Body of pancreas (tissue), 4 donors: ENCODE measurements around the gene MAGEA2. TPM values are rescaled to one million over a fixed set of nuclear protein-coding genes. Genes with fewer than 3 reads are reported as not detected.
"Not testable (repeated sequence)": the region's sequence is repeated elsewhere in the genome, so short reads cannot be mapped to it uniquely, and the experiment has no call there.

Experiments
- ATAC-seq: fragments of 150-250 bp; one replicate; pipeline ENCODE4 v1.9.1; 2016
- DNase-seq, 4 donors: peaks; one replicate each; pipeline ENCODE4 v3.0.0-alpha.2; 2019
- H3K27ac ChIP-seq, 4 donors: fragments of 200-600 bp; sonication (generic); 1 replicate in 3 of 4; 2 replicates in 1 of 4; pipeline versions ENCODE4 v1.5.1 to v1.6.1; 2016 to 2019; ENCODE audit warnings: mild to moderate bottlenecking in 1 of 4, mixed read lengths in 1 of 4, moderate library complexity in 1 of 4
- H3K27me3 ChIP-seq, 2 donors: fragments of 200-600 bp; sonication (generic); one replicate each; pipeline ENCODE4 v1.6.0; 2016; ENCODE audit warnings: mild to moderate bottlenecking in 1 of 2
- H3K36me3 ChIP-seq, 2 donors: fragments of 200-600 bp; sonication (generic); replicated peaks in 1 of 2; 2 replicates each; pipeline ENCODE4 v1.5.1; 2016; ENCODE audit warnings: low read depth in 2 of 2; ENCODE audit not compliant: insufficient read depth in 1 of 2
- H3K4me1 ChIP-seq: fragments of 200-600 bp; sonication (generic); one replicate; pipeline ENCODE4 v1.6.0; 2016
- H3K4me3 ChIP-seq, 2 donors: fragments of 200-600 bp; sonication (generic); 1 replicate in 1 of 2; 2 replicates in 1 of 2; pipeline ENCODE4 v1.5.1; 2016 to 2019
- H3K9me3 ChIP-seq, 3 donors: fragments of 200-600 bp; sonication (generic); 1 replicate in 2 of 3; 2 replicates in 1 of 3; pipeline ENCODE4 v1.5.1; 2016
- POLR2A ChIP-seq, 3 donors: fragments of 450-650 bp; IDR thresholded peaks; one replicate each; pipeline ENCODE4 v1.6.1; 2016; ENCODE audit warnings: antibody characterized with exemption in 3 of 3, mild to moderate bottlenecking in 2 of 3
- WGBS, 2 donors: methylation state at CpG; one replicate each; pipeline ENCODE4 v1.1.5; 2017; 5-methylcytosine and 5-hydroxymethylcytosine counted together
- intact Hi-C: fragments of 100-400 bp; cut with DNase I; formaldehyde crosslinking; loops from one replicate; pipeline ENCODE4 v1.15.1; 2023
- total RNA-seq, 2 donors: library from RNA; depleted of rRNA; stranded (reverse); fragments of >200 nt; gene quantifications; one replicate each; pipeline ENCODE4 v1.1.0, GENCODE V29; 2016
- TF ChIP-seq, protein P1 (sequence below), 7 experiments: fragments of 450-650 bp in 4 of 7; fragments of 200-600 bp in 3 of 7; sonication (generic) in 3 of 7; IDR thresholded peaks; one replicate each; pipeline ENCODE4 v1.5.1; 2016 to 2019; ENCODE audit warnings: antibody characterized with exemption in 7 of 7

The MAGEA2 gene
- total RNA-seq, 2 donors from 2014 or later = not detected

DNA sequence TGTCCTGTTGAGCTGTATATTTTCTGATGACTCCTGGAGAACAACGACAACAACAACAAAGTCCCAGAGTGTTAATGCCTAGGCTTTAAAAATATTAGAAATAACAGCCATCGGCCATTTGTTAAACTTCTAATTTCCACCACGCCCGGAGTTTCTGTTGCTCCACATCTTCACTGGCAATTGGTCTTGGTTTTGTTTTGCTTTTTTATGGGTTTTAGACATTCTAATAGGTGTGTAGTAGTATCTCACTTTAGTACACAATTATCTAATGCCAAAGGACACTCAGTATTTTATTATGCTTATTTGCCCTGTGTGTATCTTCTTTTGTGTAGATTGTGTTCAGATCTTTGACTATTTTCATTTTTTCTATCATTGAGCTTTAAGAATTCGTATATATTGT lies 15.1 kb downstream of the MAGEA2 start:
- DNase-seq = no peak
- no peaks in the 10 kb centered on the region for H3K27me3 ChIP-seq
- no peaks in the 10 kb centered on the region for H3K36me3 ChIP-seq
- no peak overlapping the region for H3K27ac ChIP-seq
- no peak overlapping the region for H3K4me3 ChIP-seq
- H3K9me3 ChIP-seq = no peaks in the 10 kb centered on the region
- ATAC-seq = no peak
- intact Hi-C loops = no loop called here
- no peaks in the 10 kb centered on the region for H3K4me1 ChIP-seq
- WGBS, 2 donors = 77 to 87% methylated on average over 5 of the region's 5 CpGs
- TF ChIP-seq POLR2A (IDR thresholded peaks at IDR 0.05) = no peak
- TF ChIP-seq, protein P1, sequence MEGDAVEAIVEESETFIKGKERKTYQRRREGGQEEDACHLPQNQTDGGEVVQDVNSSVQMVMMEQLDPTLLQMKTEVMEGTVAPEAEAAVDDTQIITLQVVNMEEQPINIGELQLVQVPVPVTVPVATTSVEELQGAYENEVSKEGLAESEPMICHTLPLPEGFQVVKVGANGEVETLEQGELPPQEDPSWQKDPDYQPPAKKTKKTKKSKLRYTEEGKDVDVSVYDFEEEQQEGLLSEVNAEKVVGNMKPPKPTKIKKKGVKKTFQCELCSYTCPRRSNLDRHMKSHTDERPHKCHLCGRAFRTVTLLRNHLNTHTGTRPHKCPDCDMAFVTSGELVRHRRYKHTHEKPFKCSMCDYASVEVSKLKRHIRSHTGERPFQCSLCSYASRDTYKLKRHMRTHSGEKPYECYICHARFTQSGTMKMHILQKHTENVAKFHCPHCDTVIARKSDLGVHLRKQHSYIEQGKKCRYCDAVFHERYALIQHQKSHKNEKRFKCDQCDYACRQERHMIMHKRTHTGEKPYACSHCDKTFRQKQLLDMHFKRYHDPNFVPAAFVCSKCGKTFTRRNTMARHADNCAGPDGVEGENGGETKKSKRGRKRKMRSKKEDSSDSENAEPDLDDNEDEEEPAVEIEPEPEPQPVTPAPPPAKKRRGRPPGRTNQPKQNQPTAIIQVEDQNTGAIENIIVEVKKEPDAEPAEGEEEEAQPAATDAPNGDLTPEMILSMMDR (IDR thresholded peaks at IDR 0.05) = no peak

DNA sequence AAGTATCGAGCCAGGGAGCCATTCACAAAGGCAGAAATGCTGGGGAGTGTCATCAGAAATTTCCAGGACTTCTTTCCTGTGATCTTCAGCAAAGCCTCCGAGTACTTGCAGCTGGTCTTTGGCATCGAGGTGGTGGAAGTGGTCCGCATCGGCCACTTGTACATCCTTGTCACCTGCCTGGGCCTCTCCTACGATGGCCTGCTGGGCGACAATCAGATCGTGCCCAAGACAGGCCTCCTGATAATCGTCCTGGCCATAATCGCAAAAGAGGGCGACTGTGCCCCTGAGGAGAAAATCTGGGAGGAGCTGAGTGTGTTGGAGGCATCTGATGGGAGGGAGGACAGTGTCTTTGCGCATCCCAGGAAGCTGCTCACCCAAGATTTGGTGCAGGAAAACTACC lies 17.1 kb downstream of the MAGEA2 start:
- H3K4me3 ChIP-seq, ATAC-seq, intact Hi-C loops, H3K36me3 ChIP-seq, H3K4me1 ChIP-seq, H3K9me3 ChIP-seq, H3K27me3 ChIP-seq, H3K27ac ChIP-seq: not testable (repeated sequence)
- peak in 1 of 4 donors; percentile 2 for DNase-seq
- WGBS, 2 donors = 74 to 83% methylated on average over 6 to 12 of the region's 12 CpGs

DNA sequence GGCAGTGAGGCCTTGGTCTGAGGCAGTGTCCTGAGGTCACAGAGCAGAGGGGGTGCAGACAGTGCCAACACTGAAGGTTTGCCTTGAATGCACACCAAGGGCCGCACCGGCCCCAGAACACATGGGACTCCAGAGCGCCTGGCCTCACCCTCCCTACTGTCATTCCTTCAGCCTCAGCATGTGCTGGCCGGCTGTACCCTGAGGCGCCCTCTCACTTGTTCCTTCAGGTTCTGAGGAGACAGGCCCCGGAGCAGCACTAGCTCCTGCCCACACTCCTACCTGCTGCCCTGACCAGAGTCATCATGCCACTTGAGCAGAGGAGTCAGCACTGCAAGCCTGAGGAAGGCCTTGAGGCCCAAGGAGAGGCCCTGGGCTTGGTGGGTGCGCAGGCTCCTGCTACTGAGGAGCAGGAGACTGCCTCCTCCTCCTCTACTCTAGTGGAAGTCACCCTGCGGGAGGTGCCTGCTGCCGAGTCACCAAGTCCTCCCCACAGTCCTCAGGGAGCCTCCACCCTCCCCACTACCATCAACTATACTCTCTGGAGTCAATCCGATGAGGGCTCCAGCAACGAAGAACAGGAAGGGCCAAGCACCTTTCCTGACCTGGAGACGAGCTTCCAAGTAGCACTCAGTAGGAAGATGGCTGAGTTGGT lies 17.7 kb downstream of the MAGEA2 start:
- H3K27me3 ChIP-seq = no peaks in the 10 kb centered on the region
- no peak overlapping the region for H3K4me3 ChIP-seq
- no peak for ATAC-seq
- intact Hi-C loops = no loop called here
- H3K27ac ChIP-seq = no peak overlapping the region
- H3K36me3 ChIP-seq = no peaks in the 10 kb centered on the region
- TF ChIP-seq POLR2A (IDR thresholded peaks at IDR 0.05) = no peak
- peak in 1 of 4 donors; percentile 7 for DNase-seq
- 87 to 100% methylated on average over 2 to 8 of the region's 12 CpGs for WGBS, 2 donors
- H3K9me3 ChIP-seq = no peaks in the 10 kb centered on the region
- no peaks in the 10 kb centered on the region for H3K4me1 ChIP-seq

DNA sequence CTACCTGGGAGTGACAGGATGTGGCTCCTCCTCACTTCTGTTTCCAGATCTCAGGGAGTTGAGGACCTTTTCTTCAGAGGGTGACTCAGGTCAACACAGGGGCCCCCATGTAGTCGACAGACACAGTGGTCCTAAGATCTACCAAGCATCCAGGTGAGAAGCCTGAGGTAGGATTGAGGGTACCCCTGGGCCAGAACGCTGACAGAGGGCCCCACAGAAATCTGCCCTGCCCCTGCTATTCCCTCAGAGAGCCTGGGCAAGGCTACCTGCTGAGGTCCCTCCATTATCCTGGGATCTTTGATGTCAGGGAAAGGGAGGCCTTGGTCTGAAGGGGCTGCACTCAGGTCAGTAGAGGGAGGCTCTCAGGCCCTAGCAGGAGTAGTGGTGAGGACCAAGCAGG lies 18.5 kb downstream of the MAGEA2 start:
- H3K4me1 ChIP-seq = no peaks in the 10 kb centered on the region
- ATAC-seq (no peak), DNase-seq (peak in 1 of 4 donors; percentile 2)
- H3K27me3 ChIP-seq = no peaks in the 10 kb centered on the region
- H3K4me3 ChIP-seq = no peak overlapping the region
- WGBS, 2 donors = 59% methylated on average over 2 of the region's 2 CpGs; no CpG with 5 or more reads in 1 of the 2 donors
- no peak overlapping the region for H3K27ac ChIP-seq
- H3K36me3 ChIP-seq = no peaks in the 10 kb centered on the region
- intact Hi-C loops = no loop called here
- TF ChIP-seq, protein P1 (IDR thresholded peaks at IDR 0.05) = no peak
- no peak for TF ChIP-seq POLR2A (IDR thresholded peaks at IDR 0.05)
- H3K9me3 ChIP-seq = no peaks in the 10 kb centered on the region

DNA sequence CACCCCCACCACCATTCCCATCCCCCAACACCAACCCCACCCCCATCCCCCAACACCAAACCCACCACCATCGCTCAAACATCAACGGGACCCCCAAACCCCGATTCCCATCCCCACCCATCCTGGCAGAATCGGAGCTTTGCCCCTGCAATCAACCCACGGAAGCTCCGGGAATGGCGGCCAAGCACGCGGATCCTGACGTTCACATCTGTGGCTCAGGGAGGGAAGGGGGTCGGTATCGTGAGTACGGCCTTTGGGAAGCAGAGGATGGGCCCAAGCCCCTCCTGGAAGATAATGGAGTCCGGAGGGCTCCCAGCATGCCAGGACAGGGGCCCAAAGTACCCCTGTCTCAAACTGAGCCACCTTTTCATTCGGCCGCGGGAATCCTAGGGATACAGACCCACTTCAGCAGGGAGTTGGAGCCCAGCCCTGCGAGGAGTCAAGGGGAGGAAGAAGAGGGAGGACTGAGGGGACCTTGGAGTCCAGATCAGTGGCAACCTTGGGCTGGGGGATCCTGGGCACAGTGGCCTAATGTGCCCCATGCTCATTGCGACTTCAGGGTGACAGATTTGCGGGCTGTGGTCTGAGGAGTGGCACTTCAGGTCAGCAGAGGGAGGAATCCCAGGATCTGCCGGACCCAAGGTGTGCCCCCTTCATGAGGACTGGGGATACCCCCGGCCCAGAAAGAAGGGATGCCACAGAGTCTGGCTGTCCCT lies 19.3 kb downstream of the MAGEA2 start:
- H3K27me3 ChIP-seq, intact Hi-C loops, H3K36me3 ChIP-seq, H3K9me3 ChIP-seq, H3K4me3 ChIP-seq, ATAC-seq, H3K4me1 ChIP-seq, H3K27ac ChIP-seq: not testable (repeated sequence)
- WGBS, 2 donors = 87 to 88% methylated on average over 5 to 13 of the region's 22 CpGs
- DNase-seq = peak in 1 of 4 donors; percentile 2

DNA sequence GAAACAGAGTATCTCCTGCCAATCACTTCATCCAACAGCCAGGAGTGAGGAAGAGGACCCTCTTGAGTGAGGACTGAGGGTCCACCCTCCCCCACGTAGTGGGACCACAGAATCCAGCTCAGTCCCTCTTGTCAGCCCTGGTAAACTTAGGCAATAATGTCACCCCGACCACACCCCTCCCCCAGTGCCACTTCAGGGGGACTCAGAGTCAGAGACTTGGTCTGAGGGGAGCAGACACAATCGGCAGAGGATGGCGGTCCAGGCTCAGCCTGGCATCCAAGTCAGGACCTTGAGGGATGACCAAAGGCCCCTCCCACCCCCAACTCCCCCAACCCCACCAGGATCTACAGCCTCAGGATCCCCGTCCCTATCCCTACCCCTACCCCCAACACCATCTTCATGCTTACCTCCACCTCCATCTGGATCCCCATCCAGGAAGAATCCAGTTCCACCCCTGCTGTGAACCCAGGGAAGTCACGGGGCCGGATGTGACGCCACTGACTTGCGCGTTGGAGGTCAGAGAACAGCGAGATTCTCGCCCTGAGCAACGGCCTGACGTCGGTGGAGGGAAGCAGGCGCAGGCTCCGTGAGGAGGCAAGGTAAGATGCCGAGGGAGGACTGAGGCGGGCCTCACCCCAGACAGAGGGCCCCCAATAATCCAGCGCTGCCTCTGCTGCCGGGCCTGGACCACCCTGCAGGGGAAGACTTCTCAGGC lies 20.2 kb downstream of the MAGEA2 start, which contains the start of the genes CSAG1 and MAGEA12:
CSAG1 (minus strand) TSS at position 461 of the 715 bp plus-strand sequence. CDS start 1,261 bp downstream, outside the sequence.
MAGEA12 (plus strand) TSS at position 497 of the 715 bp plus-strand sequence. CDS start 2,405 bp downstream, outside the sequence.
- TF ChIP-seq, protein P1 (IDR thresholded peaks at IDR 0.05) = no peak
- no peak for TF ChIP-seq POLR2A (IDR thresholded peaks at IDR 0.05)
- no peaks in the 10 kb centered on the region for H3K4me1 ChIP-seq
- no peak within 1 kb of the TSS for H3K27ac ChIP-seq
- H3K27me3 ChIP-seq = no peaks in the 10 kb centered on the region
- 68 to 89% methylated on average over 4 to 8 of the region's 21 CpGs for WGBS, 2 donors
- DNase-seq (peak in 1 of 4 donors; percentile 4), ATAC-seq (no peak)
- intact Hi-C loops = no loop called here
- H3K36me3 ChIP-seq = no peaks in the 10 kb centered on the region
- H3K9me3 ChIP-seq = no peaks in the 10 kb centered on the region
- H3K4me3 ChIP-seq = no peak within 1 kb of the TSS
